Smooth muscle cell (in vitro differentiated cells): Measurements from ENCODE around the gene SIK2. TPM values are rescaled to one million over a fixed set of nuclear protein-coding genes. Genes with fewer than 3 reads are reported as not detected.

Experiments
- DNase-seq: peaks from one replicate; lab custom pipeline; 2025; ENCODE audit not compliant: unreplicated experiment; lab: John Stamatoyannopoulos, UW
- H2AFZ ChIP-seq: fragments of 200-600 bp; sonication (generic); 2 replicates; pipeline ENCODE4 v1.6.0; 2016; ENCODE audit warnings: antibody characterized with exemption, low read depth, mild to moderate bottlenecking
- H3F3A ChIP-seq: fragments of 200-600 bp; sonication (generic); 2 replicates; pipeline ENCODE4 v1.6.0; 2017; ENCODE audit warnings: antibody characterized with exemption, low read depth
- H3K27ac ChIP-seq: fragments of 200-600 bp; sonication (generic); 2 replicates; pipeline ENCODE4 v1.5.1; 2016; ENCODE audit warnings: low read depth, mild to moderate bottlenecking
- H3K27me3 ChIP-seq: fragments of 200-600 bp; sonication (generic); 2 replicates; pipeline ENCODE4 v1.6.1; 2016; ENCODE audit warnings: low read depth, mild to moderate bottlenecking
- H3K36me3 ChIP-seq: fragments of 200-600 bp; sonication (generic); 2 replicates; pipeline ENCODE4 v1.5.1; 2016; ENCODE audit warnings: low read depth
- H3K4me1 ChIP-seq: fragments of 200-600 bp; sonication (generic); 2 replicates; pipeline ENCODE4 v1.5.1; 2016; ENCODE audit warnings: low read depth
- H3K4me2 ChIP-seq: fragments of 200-600 bp; sonication (generic); 2 replicates; pipeline ENCODE4 v1.6.0; 2016; ENCODE audit warnings: mild to moderate bottlenecking
- H3K4me3 ChIP-seq: fragments of 200-600 bp; sonication (generic); 2 replicates; pipeline ENCODE4 v1.5.1; 2016; ENCODE audit warnings: mild to moderate bottlenecking
- H3K79me2 ChIP-seq: fragments of 200-600 bp; sonication (generic); 2 replicates; pipeline ENCODE4 v1.6.0; 2016; ENCODE audit warnings: low read depth, mild to moderate bottlenecking
- H3K9ac ChIP-seq: fragments of 200-600 bp; sonication (generic); 2 replicates; pipeline ENCODE4 v1.6.0; 2016; ENCODE audit warnings: low read depth
- H3K9me3 ChIP-seq: fragments of 200-600 bp; sonication (generic); replicated peaks from 2 replicates; pipeline ENCODE4 v1.5.1; 2016; ENCODE audit warnings: low read depth
- H4K20me1 ChIP-seq: fragments of 200-600 bp; sonication (generic); 2 replicates; pipeline ENCODE4 v1.6.0; 2016; ENCODE audit warnings: low read depth
- WGBS: methylation state at CpG from one replicate; pipeline ENCODE4 v1.1.7; 2016; ENCODE audit warnings: low lambda C conversion rate; 5-methylcytosine and 5-hydroxymethylcytosine counted together
- polyA plus RNA-seq: library from polyadenylated mRNA; unstranded; fragments of >200 nt; fragmentation: Nextera tagmentation; extraction: Ambion mirVana; gene quantifications from 2 replicates; pipeline ENCODE4 v1.2.1, GENCODE V29; 2016
- total RNA-seq: library from RNA; depleted of rRNA; stranded (reverse); fragments of >200 nt; gene quantifications from 2 replicates; pipeline ENCODE4 v1.2.3, GENCODE V29; 2014
- TF ChIP-seq, protein P1 (sequence below): fragments of 200-600 bp; sonication (generic); IDR thresholded peaks from 2 replicates; pipeline ENCODE4 v1.5.1; 2017; ENCODE audit warnings: borderline replicate concordance, mild to moderate bottlenecking, antibody characterized with exemption; ENCODE audit not compliant: insufficient read depth, poor library complexity, severe bottlenecking

The SIK2 gene
- total and polyA plus RNA-seq, 2 experiments from 2014 or later: 1.9 to 14.1 TPM

DNA sequence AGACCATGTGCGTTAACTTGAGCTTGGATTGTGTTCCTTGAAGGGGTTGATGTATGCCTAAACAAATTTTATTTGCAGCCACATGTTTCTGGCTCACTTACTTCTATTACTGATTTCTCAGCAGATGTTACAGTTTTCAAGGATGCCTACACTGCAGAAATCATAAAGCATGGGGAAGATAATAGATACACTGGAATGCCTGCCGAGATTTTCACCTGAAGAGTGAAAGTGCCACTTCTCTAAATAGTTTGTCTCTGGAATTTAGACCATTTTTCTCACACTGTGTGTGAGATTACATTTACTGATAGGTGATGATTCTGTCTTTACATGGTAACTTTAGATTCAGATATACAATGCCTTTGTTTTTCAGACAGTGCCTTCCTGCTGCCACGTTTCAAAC is 81.6 kb downstream of the SIK2 start:
- TF ChIP-seq, protein P1, sequence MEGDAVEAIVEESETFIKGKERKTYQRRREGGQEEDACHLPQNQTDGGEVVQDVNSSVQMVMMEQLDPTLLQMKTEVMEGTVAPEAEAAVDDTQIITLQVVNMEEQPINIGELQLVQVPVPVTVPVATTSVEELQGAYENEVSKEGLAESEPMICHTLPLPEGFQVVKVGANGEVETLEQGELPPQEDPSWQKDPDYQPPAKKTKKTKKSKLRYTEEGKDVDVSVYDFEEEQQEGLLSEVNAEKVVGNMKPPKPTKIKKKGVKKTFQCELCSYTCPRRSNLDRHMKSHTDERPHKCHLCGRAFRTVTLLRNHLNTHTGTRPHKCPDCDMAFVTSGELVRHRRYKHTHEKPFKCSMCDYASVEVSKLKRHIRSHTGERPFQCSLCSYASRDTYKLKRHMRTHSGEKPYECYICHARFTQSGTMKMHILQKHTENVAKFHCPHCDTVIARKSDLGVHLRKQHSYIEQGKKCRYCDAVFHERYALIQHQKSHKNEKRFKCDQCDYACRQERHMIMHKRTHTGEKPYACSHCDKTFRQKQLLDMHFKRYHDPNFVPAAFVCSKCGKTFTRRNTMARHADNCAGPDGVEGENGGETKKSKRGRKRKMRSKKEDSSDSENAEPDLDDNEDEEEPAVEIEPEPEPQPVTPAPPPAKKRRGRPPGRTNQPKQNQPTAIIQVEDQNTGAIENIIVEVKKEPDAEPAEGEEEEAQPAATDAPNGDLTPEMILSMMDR: no peak
- WGBS: 94% methylated on average over 3 of the region's 3 CpGs
- no peaks in the 10 kb centered on the region for H3F3A ChIP-seq
- no peaks in the 10 kb centered on the region for H3K36me3 ChIP-seq
- peaks cover 10% of the 10 kb centered on the region for H3K79me2 ChIP-seq
- peaks cover 6% of the 10 kb centered on the region for H4K20me1 ChIP-seq
- H3K27me3 ChIP-seq: no peaks in the 10 kb centered on the region
- H3K9ac ChIP-seq: no peak overlapping the region
- DNase-seq: no peak
- H3K27ac ChIP-seq: no peak overlapping the region
- H3K4me2 ChIP-seq: no peak overlapping the region
- H2AFZ ChIP-seq: no peak overlapping the region
- no peak overlapping the region for H3K4me3 ChIP-seq
- no peaks in the 10 kb centered on the region for H3K4me1 ChIP-seq
- H3K9me3 ChIP-seq: no peaks in the 10 kb centered on the region

DNA sequence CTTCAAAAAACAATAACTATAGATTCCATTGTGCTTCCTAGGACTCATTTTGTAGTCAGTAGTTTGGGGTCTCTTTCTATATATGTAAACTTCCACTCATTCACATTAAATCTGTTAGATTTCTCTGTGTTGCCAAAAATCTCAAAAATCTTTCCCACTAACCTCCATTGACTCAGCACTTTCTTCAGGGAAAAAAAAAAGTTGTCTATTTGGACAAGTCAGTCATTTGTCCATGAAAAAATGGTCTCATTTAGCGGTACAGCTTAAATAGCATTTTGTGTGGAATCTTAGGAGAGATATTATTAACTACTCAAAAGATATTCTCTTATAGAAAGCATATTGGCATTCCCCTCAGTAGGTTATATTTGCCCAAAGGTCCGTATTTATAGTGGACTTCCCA is 82.0 kb downstream of the SIK2 start:
- no peak overlapping the region for H3K4me2 ChIP-seq
- H3K79me2 ChIP-seq: peaks cover 10% of the 10 kb centered on the region
- H3K9ac ChIP-seq: no peak overlapping the region
- H3F3A ChIP-seq: no peaks in the 10 kb centered on the region
- peaks cover 6% of the 10 kb centered on the region for H4K20me1 ChIP-seq
- no peak overlapping the region for H2AFZ ChIP-seq
- no peak overlapping the region for H3K27ac ChIP-seq
- no peak for DNase-seq
- WGBS: 95% methylated on average over 2 of the region's 2 CpGs
- no peaks in the 10 kb centered on the region for H3K36me3 ChIP-seq
- H3K4me3 ChIP-seq: no peak overlapping the region
- no peaks in the 10 kb centered on the region for H3K4me1 ChIP-seq
- H3K27me3 ChIP-seq: no peaks in the 10 kb centered on the region
- H3K9me3 ChIP-seq: no peaks in the 10 kb centered on the region
- TF ChIP-seq, protein P1: no peak

DNA sequence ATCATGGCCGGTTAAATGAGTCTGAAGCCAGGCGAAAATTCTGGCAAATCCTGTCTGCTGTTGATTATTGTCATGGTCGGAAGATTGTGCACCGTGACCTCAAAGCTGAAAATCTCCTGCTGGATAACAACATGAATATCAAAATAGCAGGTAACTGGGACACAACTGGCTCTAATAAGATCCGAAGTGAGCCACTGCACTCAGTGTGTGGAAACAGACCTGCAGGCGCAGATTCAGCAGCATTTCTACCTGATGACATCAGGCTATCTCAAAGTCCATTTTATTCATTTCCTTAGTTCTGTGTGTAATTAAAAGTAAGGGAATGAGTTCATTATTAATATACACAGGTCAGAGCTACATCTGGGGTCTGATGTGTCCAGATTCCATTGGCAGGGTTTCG is 85.8 kb downstream of the SIK2 start:
- Histone ChIP-seq H3K4me2 (no peak overlapping the region), H2AFZ (no peak overlapping the region), H3K27ac (no peak overlapping the region), H3F3A (no peaks in the 10 kb centered on the region), H3K36me3 (no peaks in the 10 kb centered on the region), H3K79me2 (peaks cover under 1% of the 10 kb centered on the region), H3K4me3 (no peak overlapping the region), H3K9ac (no peak overlapping the region), H3K27me3 (no peaks in the 10 kb centered on the region), H4K20me1 (peaks cover 7% of the 10 kb centered on the region), H3K9me3 (no peaks in the 10 kb centered on the region), H3K4me1 (no peaks in the 10 kb centered on the region)
- WGBS: 91% methylated on average over 7 of the region's 7 CpGs
- no peak for DNase-seq
- TF ChIP-seq, protein P1: no peak

DNA sequence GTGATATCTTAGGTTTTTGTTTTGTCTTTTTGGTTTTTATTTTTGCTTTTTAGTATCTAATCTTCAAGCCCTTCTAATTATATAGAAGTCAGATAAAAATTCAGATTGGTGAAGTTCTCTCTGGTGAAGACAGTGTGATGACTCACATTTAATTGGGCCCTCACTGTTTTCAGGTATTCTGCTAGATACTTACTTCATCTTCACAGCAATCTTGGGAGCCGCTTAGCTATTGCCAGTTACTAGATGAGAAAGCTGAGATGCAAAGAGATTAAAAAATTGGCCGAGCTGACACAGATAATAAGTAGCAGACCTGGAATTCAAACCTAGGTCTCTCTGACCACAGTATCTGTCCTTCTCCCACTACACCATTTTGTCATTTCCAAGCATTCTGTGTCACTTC is 88.9 kb downstream of the SIK2 start:
- TF ChIP-seq, protein P1: no peak
- 68% methylated on average over 2 of the region's 2 CpGs for WGBS
- Histone ChIP-seq H3K79me2 (peaks cover 7% of the 10 kb centered on the region), H2AFZ (no peak overlapping the region), H3K36me3 (no peaks in the 10 kb centered on the region), H4K20me1 (peaks cover 20% of the 10 kb centered on the region), H3K27ac (no peak overlapping the region), H3K9ac (no peak overlapping the region), H3K4me2 (no peak overlapping the region), H3K4me3 (no peak overlapping the region), H3K4me1 (no peaks in the 10 kb centered on the region), H3F3A (no peaks in the 10 kb centered on the region), H3K9me3 (no peaks in the 10 kb centered on the region), H3K27me3 (no peaks in the 10 kb centered on the region)
- DNase-seq: no peak
